ENCODE measurements around the gene SLC15A3. TPM values are rescaled to one million over a fixed set of nuclear protein-coding genes. Genes with fewer than 3 reads are reported as not detected.

The SLC15A3 gene
- total and polyA plus RNA-seq, 2 experiments from 2014 or later = 14.2 to 15.8 TPM

DNA sequence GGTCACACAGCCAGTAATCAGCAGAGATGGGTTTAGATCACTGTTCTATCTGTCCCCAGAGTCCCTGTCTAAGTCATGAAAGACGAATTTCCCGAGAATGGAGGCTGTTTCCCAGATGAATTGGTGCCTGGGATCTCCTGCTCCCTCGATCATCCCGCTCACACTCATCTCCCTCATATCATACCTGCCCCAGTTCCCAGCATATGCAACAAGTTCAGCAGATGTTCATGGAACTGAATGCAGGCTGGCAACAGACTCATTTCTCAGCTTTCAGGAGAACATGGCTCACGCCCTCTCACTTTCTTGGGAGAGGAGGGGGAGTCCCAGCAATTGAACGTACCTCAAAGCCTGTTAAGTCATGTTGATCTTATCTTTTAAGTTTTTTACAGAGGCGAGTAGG is 41.6 kb upstream of the SLC15A3 start:
- Mint-ChIP-seq H3K4me1 (no peaks in the 10 kb centered on the region), H3K36me3 (ENCODE audit: low read depth) (no peaks in the 10 kb centered on the region), H3K4me3 (no peak overlapping the region), H3K27me3 (ENCODE audit: insufficient read depth, low read depth, poor library complexity) (no peaks in the 10 kb centered on the region), H3K9me3 (no peaks in the 10 kb centered on the region), H3K27ac (no peak overlapping the region)
- Histone ChIP-seq H3F3A (replicated peaks; ENCODE audit: low read depth) (no peaks in the 10 kb centered on the region), H3K36me3 (ENCODE audit: insufficient read depth) (no peaks in the 10 kb centered on the region), H3K9me2 (ENCODE audit: insufficient read depth) (no peaks in the 10 kb centered on the region), H3K27me3 (ENCODE audit: insufficient read depth) (no peaks in the 10 kb centered on the region), H4K20me1 (replicated peaks; ENCODE audit: insufficient read depth) (no peaks in the 10 kb centered on the region), H3K4me3 (no peak overlapping the region), H3K27ac (ENCODE audit: low read depth) (no peak overlapping the region), H3K4me1 (ENCODE audit: insufficient read depth) (no peaks in the 10 kb centered on the region), H3K4me2 (no peak overlapping the region), H2AFZ (no peak overlapping the region), H3K79me2 (replicated peaks; ENCODE audit: insufficient read depth) (no peaks in the 10 kb centered on the region)
- no peak for ATAC-seq
- TF ChIP-seq ZNF331 (CRISPR knock-in tag; IDR thresholded peaks at IDR 0.05; ENCODE audit: low read depth) = no peak
- TF ChIP-seq, protein P1, sequence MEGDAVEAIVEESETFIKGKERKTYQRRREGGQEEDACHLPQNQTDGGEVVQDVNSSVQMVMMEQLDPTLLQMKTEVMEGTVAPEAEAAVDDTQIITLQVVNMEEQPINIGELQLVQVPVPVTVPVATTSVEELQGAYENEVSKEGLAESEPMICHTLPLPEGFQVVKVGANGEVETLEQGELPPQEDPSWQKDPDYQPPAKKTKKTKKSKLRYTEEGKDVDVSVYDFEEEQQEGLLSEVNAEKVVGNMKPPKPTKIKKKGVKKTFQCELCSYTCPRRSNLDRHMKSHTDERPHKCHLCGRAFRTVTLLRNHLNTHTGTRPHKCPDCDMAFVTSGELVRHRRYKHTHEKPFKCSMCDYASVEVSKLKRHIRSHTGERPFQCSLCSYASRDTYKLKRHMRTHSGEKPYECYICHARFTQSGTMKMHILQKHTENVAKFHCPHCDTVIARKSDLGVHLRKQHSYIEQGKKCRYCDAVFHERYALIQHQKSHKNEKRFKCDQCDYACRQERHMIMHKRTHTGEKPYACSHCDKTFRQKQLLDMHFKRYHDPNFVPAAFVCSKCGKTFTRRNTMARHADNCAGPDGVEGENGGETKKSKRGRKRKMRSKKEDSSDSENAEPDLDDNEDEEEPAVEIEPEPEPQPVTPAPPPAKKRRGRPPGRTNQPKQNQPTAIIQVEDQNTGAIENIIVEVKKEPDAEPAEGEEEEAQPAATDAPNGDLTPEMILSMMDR (conservative IDR thresholded peaks at IDR 0.05; ENCODE audit: low read depth in 2 of 2) = no peak
- TF ChIP-seq, protein P2, sequence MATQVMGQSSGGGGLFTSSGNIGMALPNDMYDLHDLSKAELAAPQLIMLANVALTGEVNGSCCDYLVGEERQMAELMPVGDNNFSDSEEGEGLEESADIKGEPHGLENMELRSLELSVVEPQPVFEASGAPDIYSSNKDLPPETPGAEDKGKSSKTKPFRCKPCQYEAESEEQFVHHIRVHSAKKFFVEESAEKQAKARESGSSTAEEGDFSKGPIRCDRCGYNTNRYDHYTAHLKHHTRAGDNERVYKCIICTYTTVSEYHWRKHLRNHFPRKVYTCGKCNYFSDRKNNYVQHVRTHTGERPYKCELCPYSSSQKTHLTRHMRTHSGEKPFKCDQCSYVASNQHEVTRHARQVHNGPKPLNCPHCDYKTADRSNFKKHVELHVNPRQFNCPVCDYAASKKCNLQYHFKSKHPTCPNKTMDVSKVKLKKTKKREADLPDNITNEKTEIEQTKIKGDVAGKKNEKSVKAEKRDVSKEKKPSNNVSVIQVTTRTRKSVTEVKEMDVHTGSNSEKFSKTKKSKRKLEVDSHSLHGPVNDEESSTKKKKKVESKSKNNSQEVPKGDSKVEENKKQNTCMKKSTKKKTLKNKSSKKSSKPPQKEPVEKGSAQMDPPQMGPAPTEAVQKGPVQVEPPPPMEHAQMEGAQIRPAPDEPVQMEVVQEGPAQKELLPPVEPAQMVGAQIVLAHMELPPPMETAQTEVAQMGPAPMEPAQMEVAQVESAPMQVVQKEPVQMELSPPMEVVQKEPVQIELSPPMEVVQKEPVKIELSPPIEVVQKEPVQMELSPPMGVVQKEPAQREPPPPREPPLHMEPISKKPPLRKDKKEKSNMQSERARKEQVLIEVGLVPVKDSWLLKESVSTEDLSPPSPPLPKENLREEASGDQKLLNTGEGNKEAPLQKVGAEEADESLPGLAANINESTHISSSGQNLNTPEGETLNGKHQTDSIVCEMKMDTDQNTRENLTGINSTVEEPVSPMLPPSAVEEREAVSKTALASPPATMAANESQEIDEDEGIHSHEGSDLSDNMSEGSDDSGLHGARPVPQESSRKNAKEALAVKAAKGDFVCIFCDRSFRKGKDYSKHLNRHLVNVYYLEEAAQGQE (IDR thresholded peaks at IDR 0.05; ENCODE audit: unreplicated experiment) = no peak
- no peak for DNase-seq (ENCODE audit: low spot score)

DNA sequence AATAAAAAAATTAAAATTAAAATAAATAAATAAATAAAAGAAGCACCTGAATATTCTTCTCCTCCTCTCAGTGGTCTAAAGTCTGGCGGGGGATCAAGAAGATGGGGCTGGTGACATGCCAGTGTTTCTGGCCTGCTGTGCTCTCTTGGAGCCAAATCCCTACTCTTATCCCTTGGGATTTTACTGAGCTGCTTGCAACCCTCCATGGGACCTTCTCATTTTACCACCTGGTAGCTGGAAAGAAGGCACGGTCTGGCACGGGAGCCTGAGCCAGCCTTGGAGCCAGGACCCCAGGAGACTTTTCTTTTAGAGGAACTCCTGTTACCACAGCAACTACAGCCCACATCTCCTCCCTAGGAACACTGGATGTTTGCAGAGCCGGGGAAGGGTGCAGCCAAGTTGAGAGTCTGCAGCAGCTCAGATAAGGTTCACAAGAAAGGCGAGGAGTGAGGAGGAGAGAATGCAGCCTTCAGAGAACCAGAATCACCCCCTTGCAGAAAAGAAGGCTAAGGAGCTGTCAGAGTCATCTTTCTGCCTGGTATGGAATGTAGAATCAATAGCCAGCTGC is 41.0 kb upstream of the SLC15A3 start:
- H3K9me2 ChIP-seq (ENCODE audit: insufficient read depth) = no peaks in the 10 kb centered on the region
- Mint-ChIP-seq H3K4me1 (no peaks in the 10 kb centered on the region), H3K4me3 (no peak overlapping the region), H3K27ac (no peak overlapping the region), H3K9me3 (no peaks in the 10 kb centered on the region), H3K36me3 (ENCODE audit: low read depth) (no peaks in the 10 kb centered on the region), H3K27me3 (ENCODE audit: insufficient read depth, low read depth, poor library complexity) (no peaks in the 10 kb centered on the region)
- H3K36me3 ChIP-seq (ENCODE audit: insufficient read depth) = no peaks in the 10 kb centered on the region
- H2AFZ ChIP-seq = no peak overlapping the region
- H3K79me2 ChIP-seq (replicated peaks; ENCODE audit: insufficient read depth) = no peaks in the 10 kb centered on the region
- H3K27me3 ChIP-seq (ENCODE audit: insufficient read depth) = no peaks in the 10 kb centered on the region
- ATAC-seq (no peak), DNase-seq (ENCODE audit: low spot score) (no peak)
- no peaks in the 10 kb centered on the region for H4K20me1 ChIP-seq (replicated peaks; ENCODE audit: insufficient read depth)
- no peak overlapping the region for H3K27ac ChIP-seq (ENCODE audit: low read depth)
- H3K4me2 ChIP-seq = no peak overlapping the region
- H3K4me3 ChIP-seq = no peak overlapping the region
- H3K4me1 ChIP-seq (ENCODE audit: insufficient read depth) = no peaks in the 10 kb centered on the region
- no peak for TF ChIP-seq NANOG (IDR thresholded peaks at IDR 0.05; ENCODE audit: borderline replicate concordance)
- TF ChIP-seq, protein P3, sequence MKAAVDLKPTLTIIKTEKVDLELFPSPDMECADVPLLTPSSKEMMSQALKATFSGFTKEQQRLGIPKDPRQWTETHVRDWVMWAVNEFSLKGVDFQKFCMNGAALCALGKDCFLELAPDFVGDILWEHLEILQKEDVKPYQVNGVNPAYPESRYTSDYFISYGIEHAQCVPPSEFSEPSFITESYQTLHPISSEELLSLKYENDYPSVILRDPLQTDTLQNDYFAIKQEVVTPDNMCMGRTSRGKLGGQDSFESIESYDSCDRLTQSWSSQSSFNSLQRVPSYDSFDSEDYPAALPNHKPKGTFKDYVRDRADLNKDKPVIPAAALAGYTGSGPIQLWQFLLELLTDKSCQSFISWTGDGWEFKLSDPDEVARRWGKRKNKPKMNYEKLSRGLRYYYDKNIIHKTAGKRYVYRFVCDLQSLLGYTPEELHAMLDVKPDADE (IDR thresholded peaks at IDR 0.05) = no peak
- no peak for TF ChIP-seq STAT1 (IDR thresholded peaks at IDR 0.05; ENCODE audit: unreplicated experiment)
- no peak for TF ChIP-seq ZNF331 (CRISPR knock-in tag; IDR thresholded peaks at IDR 0.05; ENCODE audit: low read depth)
- no peak for TF ChIP-seq EZH2phosphoT487 (IDR thresholded peaks at IDR 0.05; ENCODE audit: unreplicated experiment)
- no peak for TF ChIP-seq ZNF114 (CRISPR knock-in tag; IDR thresholded peaks at IDR 0.05)
- no peak for TF ChIP-seq JUNB (IDR thresholded peaks at IDR 0.05; ENCODE audit: unreplicated experiment)
- H3F3A ChIP-seq (replicated peaks; ENCODE audit: low read depth) = no peaks in the 10 kb centered on the region
